DMS153 treated with DMSO at 0.1 percent for 48 hours (cell line): ENCODE data around the gene PASD1.
A peak's percentile ranks its signal among the peaks of the same experiment; 100 is the strongest.
"Not testable (repeated sequence)": the region's sequence is repeated elsewhere in the genome, so short reads cannot be mapped to it uniquely, and the experiment has no call there.

ENCODE experiments used
- DNase-seq: peaks from one replicate; lab custom pipeline; 2025; ENCODE audit not compliant: unreplicated experiment; lab: John Stamatoyannopoulos, UW

PASD1 gene, protein sequence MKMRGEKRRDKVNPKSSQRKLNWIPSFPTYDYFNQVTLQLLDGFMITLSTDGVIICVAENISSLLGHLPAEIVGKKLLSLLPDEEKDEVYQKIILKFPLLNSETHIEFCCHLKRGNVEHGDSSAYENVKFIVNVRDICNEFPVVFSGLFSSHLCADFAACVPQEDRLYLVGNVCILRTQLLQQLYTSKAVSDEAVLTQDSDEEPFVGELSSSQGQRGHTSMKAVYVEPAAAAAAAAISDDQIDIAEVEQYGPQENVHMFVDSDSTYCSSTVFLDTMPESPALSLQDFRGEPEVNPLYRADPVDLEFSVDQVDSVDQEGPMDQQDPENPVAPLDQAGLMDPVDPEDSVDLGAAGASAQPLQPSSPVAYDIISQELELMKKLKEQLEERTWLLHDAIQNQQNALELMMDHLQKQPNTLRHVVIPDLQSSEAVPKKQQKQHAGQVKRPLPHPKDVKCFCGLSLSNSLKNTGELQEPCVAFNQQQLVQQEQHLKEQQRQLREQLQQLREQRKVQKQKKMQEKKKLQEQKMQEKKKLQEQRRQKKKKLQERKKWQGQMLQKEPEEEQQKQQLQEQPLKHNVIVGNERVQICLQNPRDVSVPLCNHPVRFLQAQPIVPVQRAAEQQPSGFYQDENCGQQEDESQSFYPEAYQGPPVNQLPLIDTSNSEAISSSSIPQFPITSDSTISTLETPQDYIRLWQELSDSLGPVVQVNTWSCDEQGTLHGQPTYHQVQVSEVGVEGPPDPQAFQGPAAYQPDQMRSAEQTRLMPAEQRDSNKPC

DNA sequence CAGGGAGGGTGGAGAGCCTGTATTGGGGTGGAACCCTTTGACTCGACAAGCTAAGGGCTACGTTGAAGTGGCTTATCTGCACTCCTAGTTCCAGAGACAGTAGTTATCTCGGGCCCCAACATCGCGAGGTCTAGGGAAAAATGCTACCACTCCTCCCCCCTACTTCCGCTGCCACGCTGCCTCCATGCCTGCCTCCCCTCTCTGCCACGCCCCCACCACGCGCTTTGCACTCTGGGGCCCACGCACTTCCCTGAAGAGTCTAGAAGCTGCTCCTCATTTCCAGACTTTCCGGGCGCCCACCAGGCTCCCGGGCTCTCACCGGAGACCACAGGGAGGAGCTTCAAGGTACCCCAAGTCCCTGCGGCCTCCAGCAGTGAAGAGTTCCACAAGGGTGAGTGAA lies at the start of gene PASD1:
TSS of gene PASD1 (plus strand) at position 227 of the 400 bp plus-strand sequence. CDS start 37,879 bp downstream, outside the sequence.
- no peak for DNase-seq

DNA sequence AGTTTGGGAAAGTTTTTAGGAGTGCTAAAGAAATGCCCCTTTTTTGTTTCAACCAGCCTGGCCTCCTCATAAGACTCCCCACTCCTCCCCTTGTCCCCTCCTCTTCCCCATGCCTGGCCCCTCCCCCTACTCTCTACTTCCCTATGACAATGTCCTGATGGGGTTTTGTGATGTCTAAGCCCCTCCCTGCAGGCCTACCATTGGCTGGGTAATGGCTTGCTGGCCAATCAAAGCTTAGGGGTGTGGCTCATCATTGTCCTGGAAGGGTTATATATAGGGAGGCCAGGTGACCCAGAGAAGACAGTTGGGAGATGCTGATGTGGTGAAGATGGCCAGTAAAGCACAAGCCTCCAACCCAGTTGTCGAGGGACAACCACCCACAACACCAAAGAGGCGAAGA lies 48.2 kb upstream of the PASD1 start:
- DNase-seq = no peak

DNA sequence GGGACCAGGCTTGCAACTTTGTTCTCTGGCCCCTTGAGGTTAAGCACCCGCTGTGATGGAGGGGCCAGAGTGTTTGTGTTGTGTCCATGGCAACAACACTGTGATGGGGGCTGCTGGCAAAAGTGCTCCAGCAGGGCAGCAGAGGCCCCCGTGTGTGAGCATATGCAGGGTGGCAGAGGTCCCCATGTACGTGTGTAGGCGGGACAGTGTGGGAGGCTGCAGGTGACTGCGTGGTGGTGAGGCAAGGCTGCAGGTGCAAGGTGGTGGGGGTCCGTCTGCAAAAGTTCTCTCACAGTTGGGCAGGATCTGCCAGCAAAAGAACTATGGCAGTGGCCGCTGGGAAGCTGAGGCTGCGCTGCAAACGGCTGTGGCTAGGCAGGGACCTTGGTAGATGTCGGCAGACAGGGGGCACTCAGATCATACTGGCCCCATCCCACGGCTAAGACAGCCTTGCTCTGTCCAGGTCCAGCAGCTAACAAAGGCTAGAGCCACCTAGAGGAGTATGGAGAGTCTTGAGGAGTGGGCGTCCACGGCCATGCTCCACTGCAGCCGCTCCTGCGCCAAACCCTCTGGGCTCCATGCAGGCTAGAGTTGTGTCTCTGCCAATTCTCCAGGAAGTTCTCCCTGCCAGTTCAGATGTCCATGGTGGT lies 46.8 kb upstream of the PASD1 start:
- no peak for DNase-seq

DNA sequence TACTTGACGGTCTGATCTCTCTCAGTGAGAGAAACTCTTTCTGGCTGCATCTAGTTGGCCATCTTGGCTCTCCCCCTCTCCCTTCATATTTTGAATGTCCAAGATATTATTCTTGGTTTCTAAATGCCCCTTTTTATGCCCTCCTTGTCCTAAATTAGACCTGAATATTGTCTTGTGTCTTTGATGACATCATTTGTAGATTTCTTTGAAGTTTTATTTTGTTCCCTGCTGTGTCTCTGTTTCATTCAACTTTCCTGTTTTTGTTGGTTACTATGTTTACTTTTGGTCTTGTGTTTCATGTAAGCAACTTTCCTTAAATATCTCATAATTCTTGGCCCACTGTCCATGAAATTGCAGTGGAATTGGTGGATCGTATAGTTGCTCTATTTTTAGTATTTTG lies 46.1 kb upstream of the PASD1 start:
- no peak for DNase-seq

DNA sequence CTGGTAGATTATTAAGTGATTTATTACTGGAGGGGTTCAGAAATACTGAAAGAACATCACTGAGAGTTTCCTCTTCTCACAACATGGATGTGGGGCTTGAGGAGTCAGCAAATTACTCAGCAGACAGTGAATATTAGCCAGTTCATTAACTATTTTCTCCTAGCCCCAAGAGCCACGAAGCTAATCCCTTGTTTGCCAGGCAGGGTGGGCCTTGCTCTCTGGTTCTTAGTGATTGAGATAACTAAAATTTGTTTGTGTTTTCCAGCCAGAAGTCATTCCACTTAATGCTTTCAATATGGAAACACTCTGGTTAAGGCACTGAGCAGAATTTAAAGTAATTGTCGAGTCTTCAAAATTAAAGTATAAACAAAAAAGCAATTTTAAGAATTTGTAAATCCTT lies 40.1 kb upstream of the PASD1 start:
- no peak for DNase-seq

DNA sequence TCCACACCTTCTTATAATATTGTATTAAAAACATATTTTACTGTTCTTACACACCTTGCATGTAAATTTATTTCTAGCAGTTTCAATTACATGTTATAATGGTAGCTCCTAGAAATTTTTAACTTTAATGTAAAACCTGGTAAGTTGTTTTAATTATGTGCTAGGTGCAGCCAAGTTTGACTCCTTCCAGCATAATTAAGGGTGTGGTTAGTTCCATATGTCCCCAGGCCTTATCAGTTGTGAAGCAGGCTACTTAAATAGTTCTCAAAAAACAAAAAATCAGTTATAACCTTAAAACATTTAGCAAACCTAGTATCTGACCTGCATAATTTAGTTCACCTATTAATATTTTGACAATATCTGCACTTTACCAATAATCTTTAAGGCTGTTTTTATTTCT lies 26.9 kb upstream of the PASD1 start:
- no peak for DNase-seq

DNA sequence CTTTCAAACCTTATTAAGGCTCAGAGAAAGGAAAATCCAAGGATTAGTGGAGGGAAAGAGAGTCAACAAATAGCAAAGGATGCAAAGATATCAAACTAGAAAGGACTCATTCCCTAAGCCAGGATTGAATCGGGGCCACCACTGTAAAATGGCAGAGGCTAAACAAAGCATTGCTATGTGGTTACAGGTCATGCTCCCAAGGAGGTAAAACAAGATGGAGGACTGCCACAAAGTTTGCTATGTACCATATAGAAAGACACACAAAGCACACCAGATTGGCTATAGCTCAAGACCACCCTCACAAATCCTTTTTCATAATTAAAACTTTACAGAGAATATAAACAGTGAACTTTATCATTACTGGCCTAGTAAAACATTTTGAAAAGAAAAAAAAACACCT lies 25.9 kb upstream of the PASD1 start:
- no peak for DNase-seq

DNA sequence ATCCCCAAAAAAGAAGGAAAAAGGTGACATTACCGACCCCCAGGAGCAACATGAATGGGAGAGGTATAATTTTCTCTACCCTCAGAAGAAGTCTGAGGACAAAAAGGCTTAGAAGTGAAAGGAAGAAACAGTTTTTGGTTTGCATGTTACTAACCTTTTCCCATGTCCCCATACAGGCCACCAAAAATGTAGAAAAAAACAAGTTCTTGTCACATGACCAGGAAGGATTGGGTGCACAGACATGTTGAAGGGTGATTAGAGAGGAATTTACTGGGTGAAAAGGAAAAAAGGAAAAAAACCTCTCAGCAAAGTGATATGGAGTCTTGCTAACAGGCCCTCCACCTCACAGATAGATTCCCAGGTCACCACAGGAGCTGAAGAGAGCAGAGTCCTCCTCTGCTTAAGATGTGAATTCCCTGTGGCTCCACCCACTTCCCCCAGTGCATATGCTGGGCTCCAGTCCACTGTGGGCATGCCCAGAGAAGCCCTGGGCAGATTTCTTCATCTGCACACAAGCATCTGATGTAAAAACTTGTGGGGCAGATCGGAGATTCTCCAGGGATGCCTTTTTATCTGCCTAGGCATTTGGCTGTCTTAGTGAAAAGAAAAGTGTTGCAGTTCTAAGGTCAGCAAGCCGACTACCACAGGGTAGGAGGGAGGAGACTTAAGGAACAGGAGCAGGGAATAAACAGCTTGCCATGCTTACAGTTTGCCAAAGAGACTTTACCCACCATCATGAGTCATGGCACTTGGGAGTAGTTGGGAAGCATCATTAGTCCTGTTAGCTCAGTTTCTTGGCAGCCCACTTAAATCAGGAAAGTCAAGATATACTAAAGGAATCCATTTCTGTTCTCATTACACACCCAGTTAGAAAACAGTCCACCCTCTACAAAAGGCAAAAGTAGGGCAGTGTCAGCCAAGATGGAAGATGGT lies 25.0 kb upstream of the PASD1 start:
- DNase-seq = no peak

DNA sequence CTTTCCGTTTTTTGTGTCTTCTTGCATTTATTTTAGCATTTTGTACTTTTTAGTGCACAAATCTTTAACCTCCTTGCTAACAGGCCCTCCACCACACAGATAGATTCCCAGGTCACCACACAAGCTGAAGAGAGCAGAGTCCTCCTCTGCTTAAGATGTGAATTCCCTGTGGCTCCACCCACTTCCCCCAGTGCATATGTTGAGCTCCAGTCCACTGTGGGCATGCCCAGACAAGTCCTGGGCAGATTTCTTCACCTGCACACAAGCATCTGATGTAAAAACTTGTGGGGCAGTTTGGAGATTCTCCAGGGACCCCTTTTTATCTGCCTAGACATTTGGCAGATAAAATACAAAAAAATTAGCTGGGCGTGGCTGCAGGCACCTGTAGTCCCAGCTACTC lies 19.8 kb upstream of the PASD1 start:
- DNase-seq = no peak

DNA sequence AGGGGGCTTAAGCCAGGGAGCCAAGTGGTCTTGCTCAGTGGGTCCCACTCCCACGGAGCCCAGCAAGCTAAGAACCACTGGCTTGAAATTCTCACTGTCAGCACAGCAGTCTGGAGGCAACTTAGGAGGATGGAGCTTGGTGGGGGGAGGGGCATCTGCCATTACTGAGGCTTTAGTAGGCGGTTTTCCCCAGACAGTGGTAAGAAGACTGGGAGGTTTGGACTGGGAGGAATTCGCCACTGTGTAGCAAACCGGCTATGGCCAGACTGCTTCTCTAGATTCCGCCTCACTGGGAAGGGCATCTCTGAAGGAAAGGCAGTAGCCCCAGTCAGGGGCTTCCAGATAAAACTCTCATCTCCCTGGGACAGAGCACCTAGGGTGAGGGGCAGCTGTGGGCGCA lies 17.2 kb upstream of the PASD1 start:
- not testable (repeated sequence) for DNase-seq

DNA sequence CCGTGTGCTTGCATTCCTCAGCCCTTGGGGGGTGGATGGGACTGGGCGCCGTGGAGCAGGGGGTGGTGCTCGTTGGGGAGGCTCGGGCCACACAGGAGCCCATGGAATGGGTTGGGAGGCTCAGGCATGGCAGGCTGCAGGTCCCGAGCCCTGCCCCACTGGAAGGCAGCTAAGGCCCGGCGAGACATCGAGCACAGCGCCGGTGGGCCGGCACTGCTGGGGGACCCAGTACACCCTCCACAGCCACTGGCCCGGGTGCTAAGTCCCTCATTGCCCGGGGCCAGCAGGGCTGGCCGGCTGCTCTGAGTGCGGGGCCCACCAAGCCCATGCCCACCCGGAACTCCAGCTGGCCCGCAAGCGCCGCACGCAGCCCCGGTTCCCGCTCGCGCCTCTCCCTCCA lies 12.3 kb upstream of the PASD1 start:
- DNase-seq = not testable (repeated sequence)

DNA sequence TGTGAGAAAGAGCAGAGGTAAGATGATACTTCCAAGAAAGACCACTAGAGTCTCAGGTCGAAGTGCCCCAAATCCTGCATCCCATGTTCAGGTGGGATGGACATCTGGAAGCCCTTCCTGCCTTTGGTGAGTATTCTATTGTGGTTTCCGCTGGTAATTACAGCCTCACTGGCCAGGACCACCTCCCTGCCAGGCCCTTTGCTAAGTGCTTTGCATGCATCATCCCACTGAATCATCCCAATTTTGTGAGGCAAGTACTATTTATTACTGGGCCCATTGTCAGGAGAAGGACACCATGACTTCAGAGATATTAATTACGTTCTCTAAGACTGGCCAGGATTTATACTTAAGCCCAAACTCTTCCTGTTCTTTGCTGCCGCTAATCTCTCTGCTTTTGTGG lies 10.7 kb upstream of the PASD1 start:
- DNase-seq = no peak

DNA sequence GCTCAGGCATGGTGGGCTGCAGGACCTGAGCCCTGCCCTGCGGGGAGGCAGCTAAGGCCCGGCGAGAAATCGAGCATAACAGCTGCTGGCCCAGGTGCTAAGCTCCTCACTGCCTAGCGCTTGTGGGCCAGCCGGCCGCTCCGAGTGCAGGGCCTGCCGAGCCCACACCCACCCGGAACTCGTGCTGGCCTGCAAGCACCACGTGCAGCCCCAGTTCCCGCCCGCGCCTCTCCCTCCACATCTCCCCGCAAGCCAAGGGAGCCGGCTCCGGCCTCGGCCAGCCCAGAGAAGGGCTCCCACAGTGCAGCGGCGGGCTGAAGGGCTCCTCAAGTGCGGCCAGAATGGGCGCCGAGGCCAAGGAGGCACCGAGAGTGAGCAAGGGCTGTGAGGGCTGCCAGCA lies 8.2 kb upstream of the PASD1 start:
- not testable (repeated sequence) for DNase-seq

DNA sequence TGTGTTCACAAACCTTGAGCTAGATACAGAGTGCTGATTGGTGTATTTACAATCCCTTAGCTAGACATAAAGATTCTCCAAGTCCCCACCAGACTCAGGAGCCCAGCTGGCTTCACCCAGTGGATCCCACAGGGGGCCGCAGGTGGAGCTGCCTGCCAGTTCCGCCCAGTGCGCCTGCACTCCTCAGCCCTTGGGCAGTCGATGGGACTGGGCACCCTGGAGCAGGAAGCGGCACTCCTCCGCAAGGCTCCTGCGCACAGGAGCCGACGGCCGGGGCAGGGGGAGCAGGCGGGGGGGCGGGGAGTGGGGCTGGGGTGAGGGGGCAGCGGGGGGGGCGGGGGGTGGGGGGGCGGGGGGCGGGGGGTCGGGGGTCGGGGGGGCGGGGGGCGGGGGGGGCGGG lies 990 bp upstream of the PASD1 start:
- DNase-seq = not testable (repeated sequence)

DNA sequence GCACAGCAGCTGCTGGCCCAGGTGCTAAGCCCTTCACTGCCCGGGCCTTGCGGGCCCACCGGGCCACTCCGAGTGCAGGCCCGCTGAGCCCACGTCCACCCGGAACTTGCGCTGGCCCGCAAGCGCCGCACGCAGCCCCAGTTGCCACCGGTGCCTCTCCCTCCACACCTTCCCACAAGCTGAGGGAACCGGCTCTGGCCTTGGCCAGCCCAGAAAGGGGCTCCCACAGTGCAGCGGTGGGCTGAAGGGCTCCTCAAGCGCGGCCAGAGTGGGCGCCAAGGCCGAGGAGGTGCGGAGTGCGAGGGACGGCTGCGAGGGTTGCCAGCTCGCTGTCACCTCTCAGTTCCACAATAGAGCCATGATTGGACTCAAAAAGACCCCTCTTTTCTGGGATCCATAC lies 472 bp upstream of the PASD1 start:
- not testable (repeated sequence) for DNase-seq

DNA sequence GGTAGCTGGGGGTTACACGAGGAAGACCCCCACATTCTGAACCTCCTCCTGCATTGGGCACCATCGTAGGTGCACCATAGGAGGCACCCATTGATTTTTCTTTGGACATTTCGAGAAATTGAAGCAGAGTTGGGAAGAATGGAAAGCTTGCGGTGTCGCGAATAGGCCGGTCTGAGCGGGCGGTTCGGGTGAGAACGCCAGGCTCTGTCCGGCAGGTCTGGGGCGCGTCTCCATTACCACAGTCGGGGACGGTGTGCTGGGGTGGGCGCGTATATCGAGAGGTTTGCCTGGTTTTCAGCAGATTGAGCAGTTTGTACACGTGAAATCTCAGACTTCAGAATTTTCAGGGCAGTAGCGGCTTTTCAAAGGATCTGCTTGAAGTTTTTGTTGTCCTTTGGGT lies 560 bp downstream of the PASD1 start:
- no peak for DNase-seq

DNA sequence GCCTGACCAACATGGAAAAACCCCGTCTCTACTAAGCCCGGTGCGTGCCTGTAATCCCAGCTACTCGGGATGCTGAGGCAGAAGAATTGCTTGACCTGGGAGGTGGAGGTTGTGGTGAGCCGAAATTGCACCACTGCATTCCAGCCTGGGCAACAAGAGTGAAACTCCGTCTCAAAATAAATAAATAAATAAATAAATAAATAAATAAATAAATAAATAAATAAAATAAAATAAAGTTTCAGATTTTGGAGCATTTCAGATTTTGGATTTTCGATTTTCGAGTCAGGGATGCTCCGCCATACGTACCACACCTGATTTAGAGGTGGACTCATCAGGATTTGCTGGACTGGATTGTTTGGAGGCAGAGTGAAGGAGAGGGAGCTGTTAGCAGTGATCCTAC lies 3.4 kb downstream of the PASD1 start:
- not testable (repeated sequence) for DNase-seq

DNA sequence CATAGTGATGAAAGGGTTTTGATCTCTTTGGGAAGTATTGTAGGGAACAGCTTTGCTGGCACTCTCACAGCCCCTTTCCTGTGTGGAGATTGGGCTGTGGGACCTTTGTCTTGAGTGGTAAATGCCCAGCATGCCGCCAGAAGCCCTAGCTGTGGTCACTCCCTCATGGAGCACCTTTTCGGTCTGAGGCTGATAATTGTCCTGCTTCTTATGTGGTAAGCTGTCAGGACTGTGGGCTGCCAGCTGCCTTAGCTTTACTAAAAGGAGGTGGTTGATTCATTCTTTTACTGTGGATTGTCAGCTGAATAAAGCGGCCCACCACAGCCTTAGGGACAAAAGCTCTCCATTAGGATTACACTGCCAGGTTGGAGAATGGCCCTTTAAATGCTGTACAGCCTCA lies 7.1 kb downstream of the PASD1 start:
- no peak for DNase-seq

DNA sequence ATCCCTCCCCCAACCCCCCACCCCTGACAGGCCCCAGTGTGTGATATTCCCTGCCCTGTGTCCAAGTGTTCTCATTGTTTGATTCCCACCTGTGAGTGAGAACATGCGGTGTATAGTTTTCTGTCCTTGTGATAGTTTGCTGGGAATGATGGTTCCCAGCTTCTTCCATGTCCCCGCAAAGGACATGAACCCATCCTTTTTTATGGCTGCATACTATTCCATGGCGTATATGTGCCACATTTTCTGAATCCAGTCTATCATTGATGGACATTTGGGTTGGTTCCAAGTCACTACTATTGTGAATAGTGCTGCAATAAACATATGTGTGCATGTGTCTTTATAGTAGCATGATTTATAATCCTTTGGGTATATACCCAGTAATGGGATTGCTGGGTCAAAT lies 29.9 kb downstream of the PASD1 start:
- DNase-seq = not testable (repeated sequence)

DNA sequence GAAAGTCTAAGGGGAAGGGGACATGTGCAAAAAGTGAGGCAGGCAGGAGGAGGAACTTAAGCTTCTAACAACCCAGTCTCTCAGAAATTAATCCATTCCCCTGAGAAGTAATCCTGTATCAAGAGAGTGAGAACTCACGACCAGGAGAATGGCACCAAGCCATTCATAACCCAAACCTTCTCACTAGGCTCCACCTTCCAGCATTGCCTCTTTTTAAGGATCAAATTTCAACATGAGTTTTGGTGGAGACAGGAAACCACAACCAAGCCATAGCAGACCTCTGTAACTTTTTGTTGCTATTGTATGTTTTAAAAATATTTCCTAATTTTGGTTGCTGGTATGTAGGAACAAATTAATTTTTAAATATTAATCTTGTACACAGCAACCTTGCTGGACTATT lies 32.8 kb downstream of the PASD1 start:
- peak; percentile 1 for DNase-seq

DNA sequence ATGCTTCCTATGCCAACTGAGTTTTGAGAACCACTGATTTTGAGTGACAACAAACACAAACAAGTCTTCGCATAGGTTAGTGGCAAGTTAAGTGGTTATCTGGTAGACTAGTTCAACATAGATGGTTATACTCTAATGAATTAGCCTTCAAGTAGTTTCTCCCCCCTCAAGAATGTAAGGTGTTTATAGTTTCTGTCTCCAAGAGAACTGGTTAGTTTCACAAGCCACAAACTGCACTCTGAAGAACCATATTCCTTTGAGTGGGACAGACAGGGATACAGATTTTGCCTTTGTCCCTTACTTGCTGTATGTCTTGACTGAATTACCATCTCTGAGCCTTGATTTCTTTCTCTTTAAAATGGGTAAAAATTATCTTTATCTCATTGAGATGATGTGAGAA lies 41.5 kb downstream of the PASD1 start:
- DNase-seq = no peak
